ENCODE results near the gene RAB43.
"Not testable (repeated sequence)": the region's sequence is repeated elsewhere in the genome, so short reads cannot be mapped to it uniquely, and the experiment has no call there.

RAB43 gene

GRCh38 chr3:129116482-129116946 lies 5.1 kb downstream of the RAB43 start:
- ATAC-seq = no peak
- TF ChIP-seq ESRRG (CRISPR knock-in tag; IDR thresholded peaks at IDR 0.05) = no peak
- TF ChIP-seq TOX (CRISPR knock-in tag; IDR thresholded peaks at IDR 0.05; ENCODE audit: borderline replicate concordance) = no peak
- TF ChIP-seq OSR1 (CRISPR knock-in tag; IDR thresholded peaks at IDR 0.05) = no peak
- TF ChIP-seq ZNF565 (CRISPR knock-in tag; conservative IDR thresholded peaks at IDR 0.05; ENCODE audit: low read depth) = no peak
- TF ChIP-seq ZFP30 (CRISPR knock-in tag; IDR thresholded peaks at IDR 0.05) = no peak
- TF ChIP-seq, protein P1, sequence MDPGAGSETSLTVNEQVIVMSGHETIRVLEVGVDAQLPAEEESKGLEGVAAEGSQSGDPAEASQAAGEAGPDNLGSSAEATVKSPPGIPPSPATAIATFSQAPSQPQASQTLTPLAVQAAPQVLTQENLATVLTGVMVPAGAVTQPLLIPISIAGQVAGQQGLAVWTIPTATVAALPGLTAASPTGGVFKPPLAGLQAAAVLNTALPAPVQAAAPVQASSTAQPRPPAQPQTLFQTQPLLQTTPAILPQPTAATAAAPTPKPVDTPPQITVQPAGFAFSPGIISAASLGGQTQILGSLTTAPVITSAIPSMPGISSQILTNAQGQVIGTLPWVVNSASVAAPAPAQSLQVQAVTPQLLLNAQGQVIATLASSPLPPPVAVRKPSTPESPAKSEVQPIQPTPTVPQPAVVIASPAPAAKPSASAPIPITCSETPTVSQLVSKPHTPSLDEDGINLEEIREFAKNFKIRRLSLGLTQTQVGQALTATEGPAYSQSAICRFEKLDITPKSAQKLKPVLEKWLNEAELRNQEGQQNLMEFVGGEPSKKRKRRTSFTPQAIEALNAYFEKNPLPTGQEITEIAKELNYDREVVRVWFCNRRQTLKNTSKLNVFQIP (CRISPR knock-in tag; IDR thresholded peaks at IDR 0.05; ENCODE audit: borderline replicate concordance, low read depth) = no peak
- TF ChIP-seq ZNF70 (CRISPR knock-in tag; IDR thresholded peaks at IDR 0.05) = no peak

- ATAC-seq = no peak
- TF ChIP-seq ZFP30 (CRISPR knock-in tag; IDR thresholded peaks at IDR 0.05) (no peak), BACH2 (CRISPR knock-in tag; IDR thresholded peaks at IDR 0.05; ENCODE audit: borderline replicate concordance) (no peak)
These were observed 7.1 kb downstream of the RAB43 start for GRCh38 chr3:129114455-129114854.

- TF ChIP-seq, protein P2, sequence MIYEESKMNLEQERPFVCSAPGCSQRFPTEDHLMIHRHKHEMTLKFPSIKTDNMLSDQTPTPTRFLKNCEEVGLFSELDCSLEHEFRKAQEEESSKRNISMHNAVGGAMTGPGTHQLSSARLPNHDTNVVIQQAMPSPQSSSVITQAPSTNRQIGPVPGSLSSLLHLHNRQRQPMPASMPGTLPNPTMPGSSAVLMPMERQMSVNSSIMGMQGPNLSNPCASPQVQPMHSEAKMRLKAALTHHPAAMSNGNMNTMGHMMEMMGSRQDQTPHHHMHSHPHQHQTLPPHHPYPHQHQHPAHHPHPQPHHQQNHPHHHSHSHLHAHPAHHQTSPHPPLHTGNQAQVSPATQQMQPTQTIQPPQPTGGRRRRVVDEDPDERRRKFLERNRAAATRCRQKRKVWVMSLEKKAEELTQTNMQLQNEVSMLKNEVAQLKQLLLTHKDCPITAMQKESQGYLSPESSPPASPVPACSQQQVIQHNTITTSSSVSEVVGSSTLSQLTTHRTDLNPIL (CRISPR knock-in tag; IDR thresholded peaks at IDR 0.05; ENCODE audit: low read depth) = no peak
- TF ChIP-seq CSRNP3 (CRISPR knock-in tag; IDR thresholded peaks at IDR 0.05) (no peak), ESRRG (CRISPR knock-in tag; IDR thresholded peaks at IDR 0.05) (no peak), SNAI2 (CRISPR knock-in tag; IDR thresholded peaks at IDR 0.05) (no peak), CSDC2 (CRISPR knock-in tag; IDR thresholded peaks at IDR 0.05) (no peak), ZFP3 (CRISPR knock-in tag; IDR thresholded peaks at IDR 0.05) (no peak), ZNF8 (CRISPR knock-in tag; IDR thresholded peaks at IDR 0.05) (no peak), ZC3H10 (CRISPR knock-in tag; IDR thresholded peaks at IDR 0.05) (no peak), TCF4 (CRISPR knock-in tag; IDR thresholded peaks at IDR 0.05; ENCODE audit: borderline replicate concordance) (no peak), TOX (CRISPR knock-in tag; IDR thresholded peaks at IDR 0.05; ENCODE audit: borderline replicate concordance) (no peak), BACH2 (CRISPR knock-in tag; IDR thresholded peaks at IDR 0.05; ENCODE audit: borderline replicate concordance) (no peak), OSR1 (CRISPR knock-in tag; IDR thresholded peaks at IDR 0.05) (no peak), RARB (CRISPR knock-in tag; IDR thresholded peaks at IDR 0.05) (no peak), ARNTL (CRISPR knock-in tag; IDR thresholded peaks at IDR 0.05; ENCODE audit: borderline replicate concordance, low read depth) (no peak), PATZ1 (CRISPR knock-in tag; IDR thresholded peaks at IDR 0.05; ENCODE audit: borderline replicate concordance) (no peak), ISL1 (CRISPR knock-in tag; IDR thresholded peaks at IDR 0.05) (no peak), GLIS3 (CRISPR knock-in tag; IDR thresholded peaks at IDR 0.05) (no peak)
- TF ChIP-seq, protein P3, sequence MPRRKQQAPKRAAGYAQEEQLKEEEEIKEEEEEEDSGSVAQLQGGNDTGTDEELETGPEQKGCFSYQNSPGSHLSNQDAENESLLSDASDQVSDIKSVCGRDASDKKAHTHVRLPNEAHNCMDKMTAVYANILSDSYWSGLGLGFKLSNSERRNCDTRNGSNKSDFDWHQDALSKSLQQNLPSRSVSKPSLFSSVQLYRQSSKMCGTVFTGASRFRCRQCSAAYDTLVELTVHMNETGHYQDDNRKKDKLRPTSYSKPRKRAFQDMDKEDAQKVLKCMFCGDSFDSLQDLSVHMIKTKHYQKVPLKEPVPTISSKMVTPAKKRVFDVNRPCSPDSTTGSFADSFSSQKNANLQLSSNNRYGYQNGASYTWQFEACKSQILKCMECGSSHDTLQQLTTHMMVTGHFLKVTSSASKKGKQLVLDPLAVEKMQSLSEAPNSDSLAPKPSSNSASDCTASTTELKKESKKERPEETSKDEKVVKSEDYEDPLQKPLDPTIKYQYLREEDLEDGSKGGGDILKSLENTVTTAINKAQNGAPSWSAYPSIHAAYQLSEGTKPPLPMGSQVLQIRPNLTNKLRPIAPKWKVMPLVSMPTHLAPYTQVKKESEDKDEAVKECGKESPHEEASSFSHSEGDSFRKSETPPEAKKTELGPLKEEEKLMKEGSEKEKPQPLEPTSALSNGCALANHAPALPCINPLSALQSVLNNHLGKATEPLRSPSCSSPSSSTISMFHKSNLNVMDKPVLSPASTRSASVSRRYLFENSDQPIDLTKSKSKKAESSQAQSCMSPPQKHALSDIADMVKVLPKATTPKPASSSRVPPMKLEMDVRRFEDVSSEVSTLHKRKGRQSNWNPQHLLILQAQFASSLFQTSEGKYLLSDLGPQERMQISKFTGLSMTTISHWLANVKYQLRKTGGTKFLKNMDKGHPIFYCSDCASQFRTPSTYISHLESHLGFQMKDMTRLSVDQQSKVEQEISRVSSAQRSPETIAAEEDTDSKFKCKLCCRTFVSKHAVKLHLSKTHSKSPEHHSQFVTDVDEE (CRISPR knock-in tag; IDR thresholded peaks at IDR 0.05) = no peak
- TF ChIP-seq, protein P1 (CRISPR knock-in tag; IDR thresholded peaks at IDR 0.05; ENCODE audit: borderline replicate concordance, low read depth) = no peak
- no peak for ATAC-seq
These were observed 9.1 kb downstream of the RAB43 start for GRCh38 chr3:129112308-129113052.

- ATAC-seq = not testable (repeated sequence)
These were observed 10.4 kb downstream of the RAB43 start for GRCh38 chr3:129111076-129111780.

All from SK-N-SH treated with all-trans-retinoic acid at 6 μM for 48 hours (cell line).